Ascending aorta (tissue), 2 donors: ENCODE results near the gene BSG. TPM values are rescaled to one million over a fixed set of nuclear protein-coding genes. Genes with fewer than 3 reads are reported as not detected.

Experiments
- DNase-seq, 2 donors: peaks; one replicate each; pipeline ENCODE4 v3.0.0-alpha.2; 2019; ENCODE audit warnings: low spot score in 2 of 2
- H3K27ac ChIP-seq, 2 donors: fragments of 200-600 bp; sonication (generic); one replicate each; pipeline ENCODE4 v1.5.1; 2016 to 2017; ENCODE audit warnings: mild to moderate bottlenecking in 1 of 2
- H3K27me3 ChIP-seq: fragments of 200-600 bp; sonication (generic); one replicate; pipeline ENCODE4 v1.5.1; 2017
- H3K36me3 ChIP-seq, 2 donors: fragments of 200-600 bp; sonication (generic); one replicate each; pipeline ENCODE4 v1.5.1; 2016
- H3K4me1 ChIP-seq, 2 donors: fragments of 200-600 bp; sonication (generic); one replicate each; pipeline ENCODE4 v1.5.1; 2016 to 2017; ENCODE audit warnings: mild to moderate bottlenecking in 1 of 2
- H3K4me3 ChIP-seq, 2 donors: fragments of 200-600 bp; sonication (generic); one replicate each; pipeline ENCODE4 v1.5.1; 2016 to 2017; ENCODE audit warnings: mild to moderate bottlenecking in 1 of 2
- H3K9me3 ChIP-seq, 2 donors: fragments of 200-600 bp; sonication (generic); one replicate each; pipeline ENCODE4 v1.5.1; 2016
- CTCF ChIP-seq, 3 experiments: fragments of 200-600 bp in 2 of 3; fragments of 450-650 bp in 1 of 3; sonication (generic) in 2 of 3; IDR thresholded peaks; one replicate each; pipeline ENCODE4 v1.5.1; 2016 to 2019; ENCODE audit warnings: antibody characterized with exemption in 3 of 3, mild to moderate bottlenecking in 1 of 3, moderate library complexity in 1 of 3
- intact Hi-C: fragments of 100-400 bp; cut with DNase I; formaldehyde crosslinking; loops from one replicate; pipeline ENCODE4 v1.15.1; 2023
- total RNA-seq: library from RNA; depleted of rRNA; stranded (reverse); fragments of >200 nt; gene quantifications from one replicate; pipeline ENCODE4 v1.1.0, GENCODE V29; 2016

The BSG gene
- total RNA-seq, 1 donor from 2014 or later: 647 TPM

DNA sequence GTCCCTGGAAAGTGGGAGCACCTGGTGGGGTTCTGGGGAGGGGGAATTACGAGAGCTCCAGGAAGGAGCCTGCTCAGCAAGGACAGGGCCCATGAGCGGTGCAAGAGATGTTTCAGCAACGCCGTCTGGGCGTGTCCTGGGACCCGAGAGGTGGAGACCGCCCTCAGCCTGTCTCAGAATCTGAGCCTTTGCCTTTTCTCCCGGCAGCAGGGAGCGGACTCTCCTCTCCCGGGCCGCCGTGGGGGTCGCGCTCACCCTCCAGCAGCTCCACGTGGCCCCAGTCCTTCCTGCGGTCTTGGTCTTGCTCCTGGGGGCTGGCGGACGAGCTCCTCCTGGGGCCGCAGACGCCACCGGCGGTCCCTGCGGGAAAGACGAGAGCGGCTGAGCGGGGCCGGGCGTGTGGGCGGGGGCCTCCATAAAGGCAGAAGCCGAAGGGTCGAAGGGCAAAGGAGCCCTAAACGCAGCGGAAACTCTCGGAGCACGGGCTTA is 60.2 kb downstream of the BSG start:
- Histone ChIP-seq H3K4me1 (peaks cover 10 to 20% of the 10 kb centered on the region in 2 donors), H3K27me3 (no peaks in the 10 kb centered on the region), H3K9me3 (no peaks in the 10 kb centered on the region), H3K27ac (no peak overlapping the region), H3K36me3 (peaks cover 17 to 20% of the 10 kb centered on the region in 2 donors), H3K4me3 (peak overlapping the region; percentile 56 to 97)
- intact Hi-C loops: loop anchor here (1.0 to 5.0 kb wide), 2 partner anchors 31 to 60 kb away; partner anchors contain the start of genes BSG and RNF126
- DNase-seq: no peak
- TF ChIP-seq CTCF (IDR thresholded peaks at IDR 0.05): no peak

Other genes with a start within 250 kb of the BSG start
- gene MIER2, start 227.8 kb upstream of the BSG start, total RNA-seq: 128 TPM
- 5.7 TPM for gene C2CD4C, start 163.4 kb upstream of the BSG start, total RNA-seq
- gene SHC2, start 111.6 kb upstream of the BSG start, total RNA-seq: 51.2 TPM
- gene MADCAM1, start 76.1 kb upstream of the BSG start, total RNA-seq: not detected
- gene TPGS1, start 65.1 kb upstream of the BSG start, total RNA-seq: 89.2 TPM
- 124 TPM for gene CDC34, start 40.8 kb upstream of the BSG start, total RNA-seq
- gene GZMM, start 28.5 kb upstream of the BSG start, total RNA-seq: not detected
- not detected for gene HCN2, start 17.3 kb downstream of the BSG start, total RNA-seq
- 26.8 TPM for gene POLRMT, start 60.9 kb downstream of the BSG start, total RNA-seq
- not detected for gene FGF22, start 67.3 kb downstream of the BSG start, total RNA-seq
- 39.0 TPM for gene RNF126, start 90.6 kb downstream of the BSG start, total RNA-seq
- 541 TPM for gene FSTL3, start 103.8 kb downstream of the BSG start, total RNA-seq
- gene PRSS57, start 122.9 kb downstream of the BSG start, total RNA-seq: not detected
- 107 TPM for gene PALM, start 136.3 kb downstream of the BSG start, total RNA-seq
- gene MISP, start 178.5 kb downstream of the BSG start, total RNA-seq: not detected
- gene PTBP1, start 224.9 kb downstream of the BSG start, total RNA-seq: 210 TPM
- gene PLPPR3, start 249.4 kb downstream of the BSG start, total RNA-seq: not detected